Immature natural killer cell (primary cell): Measurements from ENCODE around the gene PBXIP1. TPM values are rescaled to one million over a fixed set of nuclear protein-coding genes. Genes with fewer than 3 reads are reported as not detected.
"Not testable (repeated sequence)": the region's sequence is repeated elsewhere in the genome, so short reads cannot be mapped to it uniquely, and the experiment has no call there.

Experiments
- DNase-seq, 3 donors: peaks; one replicate each; pipeline ENCODE4 v3.0.0; 2022; ENCODE audit warnings: mixed read lengths in 1 of 3
- H3K27ac Mint-ChIP-seq, 6 donors: one replicate each; pipeline ENCODE4 v1.8.0; 2020; ENCODE audit warnings: mixed read lengths in 6 of 6, mild to moderate bottlenecking in 5 of 6, inconsistent platforms in 4 of 6, moderate library complexity in 3 of 6
- H3K27me3 Mint-ChIP-seq, 3 donors: one replicate each; pipeline ENCODE4 v1.8.0; 2020 to 2021; ENCODE audit warnings: low read depth in 3 of 3, mild to moderate bottlenecking in 3 of 3, mixed read lengths in 3 of 3, moderate library complexity in 3 of 3, inconsistent platforms in 1 of 3
- H3K36me3 Mint-ChIP-seq, 3 donors: one replicate each; pipeline ENCODE4 v1.8.0; 2020; ENCODE audit warnings: mixed read lengths in 3 of 3, inconsistent platforms in 2 of 3, mild to moderate bottlenecking in 2 of 3
- H3K4me1 Mint-ChIP-seq, 2 donors: one replicate each; pipeline ENCODE4 v1.8.0; 2020; ENCODE audit warnings: inconsistent platforms in 2 of 2, mild to moderate bottlenecking in 2 of 2, mixed read lengths in 2 of 2, moderate library complexity in 1 of 2
- H3K4me3 Mint-ChIP-seq, 5 donors: one replicate each; pipeline ENCODE4 v1.8.0; 2020; ENCODE audit warnings: mild to moderate bottlenecking in 5 of 5, mixed read lengths in 5 of 5, inconsistent platforms in 3 of 5, moderate library complexity in 3 of 5
- H3K9me3 Mint-ChIP-seq, 6 donors: one replicate each; pipeline ENCODE4 v1.8.0; 2020; ENCODE audit warnings: mild to moderate bottlenecking in 6 of 6, mixed read lengths in 6 of 6, inconsistent platforms in 4 of 6, moderate library complexity in 3 of 6
- polyA plus RNA-seq, 3 donors: library from polyadenylated mRNA; unstranded; fragments of 300-500 nt; fragmentation: Illumina TruSeq; gene quantifications; one replicate each; pipeline ENCODE4 v1.2.3, GENCODE V29; 2021

Gene PBXIP1
- polyA plus RNA-seq, 3 donors from 2014 or later, result 45.1 to 117 (median 94.6) TPM

GRCh38 chr1:154988058-154988954 lies 32.4 kb upstream of the PBXIP1 start:
- no peak for DNase-seq
- peaks cover 0 to 4% (median 0%) of the 10 kb centered on the region in 3 donors for H3K27me3 Mint-ChIP-seq
- H3K4me3 Mint-ChIP-seq, result no peak overlapping the region
- no peaks in the 10 kb centered on the region for H3K9me3 Mint-ChIP-seq
- peaks cover 6 to 19% of the 10 kb centered on the region in 2 donors for H3K4me1 Mint-ChIP-seq
- peaks cover 0 to 17% (median 3%) of the 10 kb centered on the region in 3 donors for H3K36me3 Mint-ChIP-seq
- peak overlapping the region in 1 of 6 donors; percentile 61 for H3K27ac Mint-ChIP-seq

DNA sequence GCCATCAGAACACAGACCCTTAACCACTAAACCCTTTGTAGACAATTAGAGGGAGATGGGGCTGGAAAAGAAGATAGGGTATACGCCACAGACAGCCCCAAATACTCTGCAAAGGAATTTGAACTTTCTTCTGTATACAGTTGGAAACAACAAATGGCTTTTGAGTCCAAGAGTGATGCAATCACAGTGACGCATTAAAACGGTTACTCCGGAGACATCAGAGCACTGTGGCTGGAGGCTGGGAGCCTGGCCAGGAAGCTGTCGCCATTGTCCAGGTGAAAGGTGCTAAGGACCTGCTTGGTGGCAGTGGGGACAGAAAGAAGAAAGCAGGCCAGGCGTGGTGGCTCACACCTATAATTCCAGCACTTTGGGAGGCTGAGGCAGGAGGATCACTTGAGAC lies 31.4 kb upstream of the PBXIP1 start:
- Mint-ChIP-seq H3K9me3 (no peaks in the 10 kb centered on the region), H3K27me3 (peaks cover 0 to 2% (median 0%) of the 10 kb centered on the region in 3 donors), H3K4me1 (peaks cover 6 to 19% of the 10 kb centered on the region in 2 donors), H3K27ac (no peak overlapping the region), H3K4me3 (no peak overlapping the region), H3K36me3 (peaks cover 0 to 17% (median 3%) of the 10 kb centered on the region in 3 donors)
- DNase-seq, result no peak

DNA sequence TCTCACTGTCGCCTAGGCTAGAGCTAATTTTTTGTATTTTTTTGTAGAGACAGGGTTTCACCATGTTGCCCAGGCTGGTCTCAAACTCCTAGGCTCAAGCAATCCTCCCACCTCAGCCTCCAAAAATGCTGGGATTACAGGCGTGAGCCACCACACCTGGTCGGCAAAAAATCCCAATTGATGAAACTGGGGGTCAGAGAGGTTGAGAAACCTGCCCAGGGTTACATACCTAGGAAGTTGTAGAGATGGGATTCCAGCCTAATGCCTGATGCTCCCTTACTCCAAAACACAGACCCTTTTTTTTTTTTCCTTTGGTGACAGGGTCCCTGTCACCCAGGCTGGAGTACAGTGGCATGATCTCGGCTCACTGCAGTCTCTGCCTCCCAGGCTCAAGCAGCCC lies 30.8 kb upstream of the PBXIP1 start:
- not testable (repeated sequence) for H3K27ac Mint-ChIP-seq, H3K9me3 Mint-ChIP-seq, DNase-seq, H3K27me3 Mint-ChIP-seq, H3K4me3 Mint-ChIP-seq
- H3K36me3 Mint-ChIP-seq, result peaks cover 0 to 17% (median 3%) of the 10 kb centered on the region in 3 donors
- peaks cover 6 to 19% of the 10 kb centered on the region in 2 donors for H3K4me1 Mint-ChIP-seq

- peaks cover 0 to 10% (median 1%) of the 10 kb centered on the region in 3 donors for H3K36me3 Mint-ChIP-seq
- peaks cover 0 to under 1% (median 0%) of the 10 kb centered on the region in 3 donors for H3K27me3 Mint-ChIP-seq
- peak overlapping the region in 1 of 6 donors; percentile 82 for H3K27ac Mint-ChIP-seq
- peaks cover 2 to 9% of the 10 kb centered on the region in 2 donors for H3K4me1 Mint-ChIP-seq
- no peak overlapping the region for H3K4me3 Mint-ChIP-seq
- DNase-seq, result no peak
- H3K9me3 Mint-ChIP-seq, result no peaks in the 10 kb centered on the region
Measured at GRCh38 chr1:154983776-154984466, 28.0 kb upstream of the PBXIP1 start.

DNA sequence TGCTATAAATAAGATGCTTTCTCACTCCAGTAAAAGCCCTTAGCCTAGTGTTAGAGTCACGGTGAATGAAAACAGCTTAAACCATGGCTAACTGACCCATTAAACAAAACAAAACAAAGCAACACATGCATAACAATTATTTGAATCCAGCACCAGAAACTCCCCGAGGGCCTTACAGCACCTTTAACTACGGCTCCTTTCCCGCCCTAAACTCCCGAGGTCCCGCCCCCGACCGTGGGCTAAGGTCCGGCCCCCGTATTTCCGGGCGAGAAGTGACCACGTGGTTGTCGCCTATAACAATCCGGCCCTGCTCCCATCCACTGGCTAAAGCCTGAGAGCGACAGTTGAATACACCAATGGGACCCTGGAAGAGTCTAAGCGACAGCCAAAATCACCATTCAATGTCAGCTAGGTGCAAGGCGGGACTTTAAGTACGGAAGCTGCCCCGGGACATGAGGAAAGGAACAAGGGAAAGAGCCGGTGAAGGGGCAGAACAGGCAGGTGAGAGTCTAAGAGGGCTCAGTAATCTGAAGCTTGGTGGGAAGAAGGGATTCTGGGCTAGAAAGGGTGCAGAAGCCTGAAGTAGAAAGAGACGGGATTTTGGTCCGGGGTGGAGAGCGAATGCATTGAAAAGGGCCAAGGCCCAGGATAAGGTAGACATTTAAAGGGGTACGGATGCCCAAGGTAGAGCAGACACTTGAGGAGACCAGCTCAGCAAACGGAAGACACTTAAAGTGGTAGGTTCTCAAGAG lies 27.2 kb upstream of the PBXIP1 start, which contains the start of gene FLAD1:
Gene FLAD1 (plus strand): TSS at position 448 of the 752 bp plus-strand sequence. CDS start 351 bp downstream, outside the sequence.
- no peaks in the 10 kb centered on the region for H3K27me3 Mint-ChIP-seq
- no peak within 1 kb of the TSS for H3K4me3 Mint-ChIP-seq
- peak; percentile 95 to 97 (median 96) for DNase-seq
- H3K9me3 Mint-ChIP-seq, result no peaks in the 10 kb centered on the region
- peaks cover under 1 to 2% of the 10 kb centered on the region in 2 donors for H3K4me1 Mint-ChIP-seq
- peaks cover 0 to 3% (median 0%) of the 10 kb centered on the region in 3 donors for H3K36me3 Mint-ChIP-seq
- peak within 1 kb of the TSS in 1 of 6 donors; percentile 82 for H3K27ac Mint-ChIP-seq

GRCh38 chr1:154982341-154982740 lies 26.4 kb upstream of the PBXIP1 start:
- no peak for DNase-seq
- Mint-ChIP-seq H3K4me1 (peaks cover 0 to 2% of the 10 kb centered on the region in 2 donors), H3K4me3 (no peak overlapping the region), H3K27me3 (no peaks in the 10 kb centered on the region), H3K27ac (no peak overlapping the region), H3K9me3 (no peaks in the 10 kb centered on the region), H3K36me3 (no peaks in the 10 kb centered on the region)

DNA sequence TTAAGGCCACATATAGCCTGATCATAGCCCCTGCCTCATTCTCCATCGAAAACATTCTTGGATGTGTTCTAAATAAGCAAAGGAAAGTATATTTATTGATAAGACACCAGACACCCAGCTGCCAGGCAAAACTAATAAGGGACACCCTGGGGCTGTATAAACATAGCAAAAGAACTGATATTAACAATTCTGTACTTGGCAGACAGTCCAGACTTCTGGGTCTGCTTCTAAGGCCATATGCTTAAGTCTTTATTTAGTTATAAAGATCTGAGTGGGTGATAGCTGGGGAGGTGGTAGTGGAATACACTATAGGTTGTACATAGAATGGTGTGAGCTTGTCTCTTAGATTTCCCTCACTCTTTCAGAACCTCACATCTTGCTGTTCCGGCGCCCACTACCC lies 22.5 kb upstream of the PBXIP1 start:
- H3K27me3 Mint-ChIP-seq, result no peaks in the 10 kb centered on the region
- no peaks in the 10 kb centered on the region for H3K36me3 Mint-ChIP-seq
- no peaks in the 10 kb centered on the region for H3K9me3 Mint-ChIP-seq
- no peak overlapping the region for H3K4me3 Mint-ChIP-seq
- DNase-seq, result no peak
- H3K27ac Mint-ChIP-seq, result no peak overlapping the region
- peaks cover 0 to 2% of the 10 kb centered on the region in 2 donors for H3K4me1 Mint-ChIP-seq

DNA sequence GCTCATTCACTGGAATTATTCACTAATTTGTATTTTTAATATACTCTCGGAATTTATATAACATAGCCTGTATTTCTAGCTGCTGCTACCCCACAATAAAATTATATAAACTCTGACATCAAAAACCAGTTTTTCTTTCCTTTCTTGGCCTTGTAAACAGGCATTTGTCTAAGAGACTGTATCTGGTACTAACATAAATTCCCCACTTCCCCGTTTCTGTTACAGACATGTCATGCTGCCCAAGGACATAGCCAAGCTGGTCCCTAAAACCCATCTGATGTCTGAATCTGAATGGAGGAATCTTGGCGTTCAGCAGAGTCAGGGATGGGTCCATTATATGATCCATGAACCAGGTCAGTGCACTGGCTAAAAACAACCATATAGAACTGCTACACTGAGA lies 21.9 kb upstream of the PBXIP1 start:
- not testable (repeated sequence) for H3K9me3 Mint-ChIP-seq, DNase-seq, H3K36me3 Mint-ChIP-seq, H3K27me3 Mint-ChIP-seq, H3K4me1 Mint-ChIP-seq
- Mint-ChIP-seq H3K4me3 (peak overlapping the region in 2 of 5 donors; percentile 22 to 54), H3K27ac (peak overlapping the region in 2 of 6 donors; percentile 50 to 61)

GRCh38 chr1:154975409-154976059 lies 19.6 kb upstream of the PBXIP1 start:
- H3K4me1 Mint-ChIP-seq, result peaks cover 0 to 22% of the 10 kb centered on the region in 2 donors
- H3K27ac Mint-ChIP-seq, result no peak overlapping the region
- H3K4me3 Mint-ChIP-seq, result no peak overlapping the region
- H3K9me3 Mint-ChIP-seq, result no peaks in the 10 kb centered on the region
- peak; percentile 65 to 68 (median 65) for DNase-seq
- no peaks in the 10 kb centered on the region for H3K36me3 Mint-ChIP-seq
- peaks cover 0 to 1% (median 0%) of the 10 kb centered on the region in 3 donors for H3K27me3 Mint-ChIP-seq

DNA sequence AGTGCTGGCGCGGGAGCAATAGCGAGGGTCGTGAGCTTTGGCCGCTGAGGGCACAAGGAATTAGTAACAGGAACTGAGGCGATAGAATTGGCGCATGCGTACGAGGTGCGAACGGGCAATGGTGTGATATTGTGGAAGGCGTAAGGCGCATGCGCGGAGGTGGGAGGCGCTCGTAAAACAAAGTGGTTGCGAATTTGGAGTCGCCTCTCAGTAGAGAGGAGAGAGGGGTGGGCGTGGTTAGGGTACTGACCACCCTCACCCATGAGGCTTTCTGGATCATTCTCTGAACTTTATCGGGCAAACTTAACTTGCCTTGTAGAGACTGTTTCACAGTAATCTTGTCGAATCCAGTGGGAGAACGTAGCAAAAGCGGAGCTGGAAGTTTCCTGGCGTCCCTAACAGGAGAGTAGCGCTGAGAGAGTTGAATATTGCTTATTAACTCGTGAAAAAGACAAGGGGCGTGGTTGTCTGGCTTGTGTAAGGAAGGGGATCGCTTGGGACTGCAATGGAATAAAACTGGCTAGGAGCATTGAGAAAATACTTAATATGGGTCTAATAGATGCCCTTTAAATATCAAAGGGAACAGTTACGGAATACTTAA lies 19.0 kb upstream of the PBXIP1 start:
- H3K4me1 Mint-ChIP-seq, result peaks cover 0 to 22% of the 10 kb centered on the region in 2 donors
- peak; percentile 97 to 98 (median 98) for DNase-seq
- no peaks in the 10 kb centered on the region for H3K36me3 Mint-ChIP-seq
- H3K9me3 Mint-ChIP-seq, result no peaks in the 10 kb centered on the region
- H3K27me3 Mint-ChIP-seq, result peaks cover 0 to 1% (median 0%) of the 10 kb centered on the region in 3 donors
- no peak overlapping the region for H3K4me3 Mint-ChIP-seq
- no peak overlapping the region for H3K27ac Mint-ChIP-seq

- Mint-ChIP-seq H3K9me3 (no peaks in the 10 kb centered on the region), H3K4me3 (no peak within 1 kb of the TSS), H3K4me1 (peaks cover 5 to 22% of the 10 kb centered on the region in 2 donors), H3K27me3 (peaks cover 0 to 1% (median 0%) of the 10 kb centered on the region in 3 donors), H3K27ac (no peak within 1 kb of the TSS), H3K36me3 (no peaks in the 10 kb centered on the region)
- DNase-seq, result peak; percentile 99
Measured at GRCh38 chr1:154974102-154974807, 18.4 kb upstream of the PBXIP1 start, which contains the start of gene CKS1B. CKS1B (plus strand) TSS chr1:154974681; CDS start chr1:154974746, 65 bp downstream.
